GM18951 (cell line): ENCODE data around the gene TECPR1.

Source experiments
- POLR2A ChIP-seq: IDR thresholded peaks from 4 replicates; pipeline ENCODE4 v1.6.1; 2011; ENCODE audit warnings: mild to moderate bottlenecking; ENCODE audit not compliant: insufficient read length, insufficient read depth; ENCODE audit errors: extremely low read depth
- in situ Hi-C: fragments of 300-500 bp; cut with MboI; formaldehyde crosslinking; loops from one replicate; pipeline ENCODE4 v1.12.0; 2022; ENCODE audit warnings: low sequenced_read_pairs, mixed read lengths, inconsistent platforms; ENCODE audit not compliant: unreplicated experiment

Gene TECPR1

DNA sequence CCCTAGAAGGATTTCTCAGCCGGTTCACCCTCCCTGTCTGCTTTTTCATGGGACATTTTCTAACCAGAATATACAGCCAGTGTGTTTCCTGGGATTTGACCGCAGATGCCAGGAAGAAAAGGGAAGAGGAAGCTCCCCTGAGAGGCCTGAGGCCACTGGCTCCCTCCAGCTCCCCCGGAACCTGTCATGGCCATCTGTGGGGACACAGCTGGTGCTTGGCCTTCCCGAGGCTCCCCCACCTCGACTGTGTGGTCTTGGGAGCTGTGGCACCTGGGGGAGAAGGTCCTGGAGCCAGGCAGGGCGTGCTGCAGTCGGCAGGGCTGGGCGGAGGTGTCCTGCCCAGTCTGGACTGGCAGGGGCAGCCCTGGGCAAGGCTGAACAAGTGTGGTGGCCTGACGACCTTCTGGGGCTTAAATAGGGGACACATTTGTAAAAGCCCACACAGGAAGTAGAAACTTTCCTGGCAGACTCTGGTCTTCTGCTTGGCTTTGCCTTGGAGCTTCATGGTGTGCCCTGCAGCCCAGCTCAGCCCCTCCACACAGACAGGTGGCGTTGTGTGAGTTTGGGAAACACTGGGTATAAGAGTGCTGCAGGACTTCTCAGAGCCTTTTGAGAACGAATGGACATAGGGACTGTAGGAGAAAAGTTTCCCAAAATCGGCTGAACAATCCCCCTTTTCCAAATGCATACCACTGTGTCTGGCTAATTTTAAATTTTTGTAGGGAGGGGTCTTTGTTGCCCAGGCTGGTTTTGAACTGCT is 36.2 kb upstream of the TECPR1 start:
- in situ Hi-C loops, result no loop called here
- TF ChIP-seq POLR2A, result no peak

DNA sequence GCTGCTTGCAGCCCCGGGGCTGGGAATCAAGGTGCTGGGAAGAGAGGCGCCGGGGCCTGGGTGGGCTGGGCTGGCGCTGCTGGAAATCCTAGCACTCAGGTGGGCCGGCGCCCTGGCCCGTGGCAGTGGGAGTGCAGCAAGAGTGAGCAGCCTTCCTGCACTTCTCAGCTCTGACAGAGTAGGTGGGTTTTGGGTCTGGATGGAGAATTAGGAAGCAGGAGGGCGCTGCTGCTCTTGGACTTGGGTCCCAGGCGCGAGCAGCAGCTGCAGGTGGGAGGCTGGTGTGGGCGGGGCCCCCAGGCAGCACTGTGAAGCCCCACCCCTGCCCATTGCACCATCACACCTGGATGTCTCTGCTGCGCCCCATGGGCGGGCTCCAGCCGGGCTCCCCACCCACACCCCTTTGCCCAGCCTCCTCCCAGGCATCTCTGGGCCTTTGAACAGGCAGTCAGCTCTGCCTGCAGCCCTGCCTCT is 35.5 kb upstream of the TECPR1 start:
- in situ Hi-C loops, result no loop called here

DNA sequence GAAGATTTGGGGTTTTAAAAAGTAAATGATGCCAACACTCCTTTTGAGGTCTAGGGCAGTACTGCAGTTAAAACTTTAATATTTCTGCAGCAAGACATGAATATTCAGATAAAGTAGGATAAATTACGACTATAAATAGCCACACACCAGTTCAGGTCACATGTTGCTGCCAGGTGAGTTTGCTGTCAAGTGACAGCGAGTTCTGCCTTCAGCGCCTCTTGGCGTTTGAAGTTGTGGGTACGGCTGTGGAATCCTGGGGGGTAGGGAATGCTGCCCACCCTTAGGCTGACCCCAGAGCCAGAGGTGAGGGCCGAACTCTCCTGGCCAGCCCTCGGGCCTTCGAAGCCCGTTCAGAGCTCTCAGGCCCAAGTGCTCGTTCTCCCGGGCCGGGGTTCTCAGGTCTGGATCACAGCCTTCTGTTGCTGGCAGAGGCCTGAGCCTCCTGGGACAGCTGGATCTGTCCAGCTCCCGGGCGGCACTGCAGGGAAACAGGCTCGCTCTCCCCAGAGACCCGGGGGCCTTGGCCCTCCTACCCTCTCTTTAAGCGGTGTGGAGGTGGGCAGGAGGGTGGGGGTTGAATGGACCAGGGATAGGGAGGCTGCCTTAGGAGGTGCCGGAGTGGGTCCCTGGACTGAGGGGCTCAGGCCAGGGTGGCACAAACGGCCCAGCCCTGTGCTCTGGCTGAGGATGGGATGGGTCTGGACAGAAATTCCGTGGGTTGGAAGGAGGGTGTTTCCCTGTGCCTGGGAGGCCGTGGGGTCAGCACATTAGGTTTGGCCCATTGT is 34.9 kb upstream of the TECPR1 start:
- in situ Hi-C loops, result no loop called here
- no peak for TF ChIP-seq POLR2A

More for the DNA sequence above, 35.5 kb upstream of the TECPR1 start:
- no peak for TF ChIP-seq POLR2A

DNA sequence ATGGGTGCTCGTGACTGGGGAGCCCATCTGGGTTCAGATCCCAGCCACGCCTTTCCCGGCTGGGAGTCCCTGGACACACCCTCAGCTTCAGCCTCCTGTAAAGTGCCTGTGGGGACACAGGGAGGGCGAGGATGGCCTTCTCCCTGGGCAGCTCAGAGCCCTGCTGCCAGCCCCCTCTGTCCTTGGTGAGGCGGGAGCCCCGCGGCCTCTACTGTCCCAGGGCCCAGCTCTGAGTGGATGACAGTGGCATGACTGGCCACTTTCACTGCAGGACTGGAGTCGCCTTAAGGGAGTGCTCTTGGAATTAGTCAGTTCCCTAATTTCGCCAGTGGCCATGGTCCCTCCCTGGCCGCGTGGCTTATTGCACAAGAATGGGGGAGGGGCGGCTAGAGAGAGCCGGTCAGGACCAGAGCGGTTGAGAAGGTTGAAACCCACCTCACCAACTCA is 34.1 kb upstream of the TECPR1 start:
- in situ Hi-C loops, result no loop called here
- no peak for TF ChIP-seq POLR2A

DNA sequence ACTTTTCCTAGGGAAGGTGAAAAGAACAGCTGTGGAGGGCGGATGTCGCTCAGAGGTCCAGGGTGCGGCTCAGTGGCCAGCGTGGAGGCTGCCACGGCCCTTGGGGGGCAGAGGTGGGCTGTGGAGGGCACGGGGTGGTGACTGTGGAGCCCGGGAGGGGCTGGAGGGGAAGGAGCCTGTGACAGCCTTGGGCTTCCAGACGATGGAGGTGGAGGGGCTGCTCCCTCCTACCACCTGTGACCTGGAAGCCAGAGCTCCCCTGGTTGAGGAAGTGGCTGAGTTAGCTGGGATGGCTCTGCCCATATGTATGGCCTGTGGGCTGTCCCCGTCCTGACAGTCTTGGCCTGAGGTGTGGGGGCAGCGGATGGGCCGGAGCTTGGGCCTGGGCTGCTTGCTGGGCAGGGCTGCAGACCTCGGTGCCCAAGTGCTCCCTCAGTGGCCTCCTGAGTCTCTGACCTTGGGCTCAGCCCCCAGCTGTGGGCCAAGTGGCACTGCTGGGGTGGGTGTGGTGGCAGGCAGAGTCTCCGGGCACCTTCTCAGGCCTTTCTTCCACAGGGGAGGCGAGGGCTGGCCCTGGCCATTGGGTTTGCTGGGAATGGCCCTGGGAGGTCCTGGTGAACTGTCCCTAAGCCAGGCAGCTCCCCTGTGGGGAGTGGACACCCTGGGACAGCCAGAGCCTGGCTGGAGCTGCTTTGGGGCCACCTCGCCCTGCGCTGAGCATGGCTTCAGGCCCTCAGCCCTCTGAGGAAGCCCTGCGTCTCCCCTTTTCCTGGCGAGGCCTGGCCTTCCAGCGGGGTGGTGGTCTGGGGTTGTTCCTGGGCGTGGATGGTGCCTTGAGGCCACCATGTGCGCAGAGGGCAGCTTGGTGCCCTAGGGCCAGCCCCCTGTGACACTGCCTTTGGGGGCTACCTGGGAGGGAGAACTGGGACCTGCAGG is 33.4 kb upstream of the TECPR1 start:
- in situ Hi-C loops, result no loop called here

DNA sequence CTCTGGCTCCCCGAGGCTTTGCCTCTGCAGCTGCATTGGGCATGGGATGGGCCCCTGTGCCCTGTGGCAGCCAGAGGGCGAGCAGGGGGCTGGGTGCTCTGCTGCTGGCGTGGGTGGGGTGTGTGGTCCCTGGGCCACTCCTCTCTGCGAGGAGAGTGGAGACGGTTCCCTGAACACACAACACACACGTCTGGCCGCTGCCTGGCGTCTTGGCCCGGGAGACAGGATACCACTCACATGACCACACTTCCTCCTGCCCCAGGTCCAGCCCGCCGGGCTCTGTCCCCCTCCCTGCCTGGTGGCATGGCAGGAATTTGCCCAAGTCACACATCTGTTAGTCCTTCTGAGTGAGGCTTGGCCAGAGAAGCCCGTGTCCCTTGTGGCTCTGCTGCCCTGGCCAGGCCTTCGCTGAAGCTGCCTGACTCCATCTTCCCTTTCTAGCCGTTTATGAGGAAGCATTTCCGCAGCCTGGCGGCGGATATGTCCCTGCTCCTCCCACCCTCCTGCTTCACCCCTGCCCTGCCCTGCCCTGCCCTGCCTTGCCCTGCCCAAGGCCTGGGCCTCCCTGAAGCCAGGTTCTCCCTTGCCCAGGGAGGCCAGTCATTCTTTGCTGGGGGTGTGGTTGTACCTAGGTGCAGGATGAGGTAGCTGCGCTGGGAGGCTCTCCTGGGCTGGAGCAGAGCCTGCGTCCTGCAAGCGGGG is 32.5 kb upstream of the TECPR1 start:
- in situ Hi-C loops, result no loop called here
- no peak for TF ChIP-seq POLR2A

More for the DNA sequence above, 33.4 kb upstream of the TECPR1 start:
- TF ChIP-seq POLR2A, result no peak

DNA sequence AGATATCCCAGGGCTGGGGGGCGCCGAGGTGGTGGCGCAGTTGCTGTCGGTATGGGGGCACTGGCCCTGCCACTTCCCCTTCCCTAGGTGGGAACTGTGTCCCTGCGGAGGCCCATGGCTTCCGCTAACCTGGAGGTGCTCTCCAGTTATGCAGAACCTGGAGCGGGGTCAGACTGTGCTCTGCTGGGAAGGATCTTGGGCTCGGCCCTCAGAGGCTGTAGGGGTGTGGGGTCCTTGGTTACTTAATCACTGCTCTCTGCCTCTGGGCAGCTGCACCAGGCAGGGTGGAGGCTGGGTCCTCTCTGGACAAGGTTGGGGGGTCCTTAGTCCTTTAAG is 31.8 kb upstream of the TECPR1 start:
- in situ Hi-C loops, result no loop called here
- TF ChIP-seq POLR2A, result no peak

DNA sequence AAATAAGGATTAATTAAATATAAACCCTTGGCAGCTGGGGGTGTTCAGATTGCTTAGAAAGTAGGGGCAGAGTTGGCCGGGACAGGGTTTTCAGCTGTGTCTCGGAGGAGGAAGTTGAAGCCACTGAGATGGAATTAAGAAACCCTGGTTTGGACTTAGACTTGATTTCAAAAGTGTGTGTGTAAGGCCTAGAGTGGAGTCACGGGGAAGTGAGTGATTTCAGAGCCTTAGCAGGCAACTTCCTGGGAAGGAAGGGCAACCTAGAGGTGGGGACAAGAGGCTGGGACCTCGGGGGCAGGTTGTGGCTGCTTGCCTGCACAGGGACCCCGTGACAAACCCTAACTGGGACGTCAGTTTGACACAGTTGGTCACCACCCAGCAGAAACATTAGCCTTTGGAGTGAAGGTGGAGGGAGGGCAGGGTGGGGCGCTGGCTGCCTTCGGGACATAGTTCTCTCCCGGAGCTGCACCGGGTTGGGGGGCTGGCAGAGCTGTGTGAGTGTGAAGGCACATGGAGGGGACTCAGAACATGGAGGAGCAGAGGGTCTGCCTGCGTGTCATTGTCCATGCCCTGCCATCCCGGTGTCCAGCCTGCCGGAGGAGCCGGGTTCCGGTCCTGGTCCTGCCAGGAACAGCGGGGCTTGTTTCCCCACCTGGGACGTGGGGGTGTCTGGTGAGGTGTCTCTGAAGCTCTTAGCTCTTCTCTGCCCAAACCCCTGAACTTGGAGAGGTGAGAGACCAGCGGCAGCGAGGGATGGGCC is 31.3 kb upstream of the TECPR1 start:
- in situ Hi-C loops, result no loop called here
- no peak for TF ChIP-seq POLR2A

DNA sequence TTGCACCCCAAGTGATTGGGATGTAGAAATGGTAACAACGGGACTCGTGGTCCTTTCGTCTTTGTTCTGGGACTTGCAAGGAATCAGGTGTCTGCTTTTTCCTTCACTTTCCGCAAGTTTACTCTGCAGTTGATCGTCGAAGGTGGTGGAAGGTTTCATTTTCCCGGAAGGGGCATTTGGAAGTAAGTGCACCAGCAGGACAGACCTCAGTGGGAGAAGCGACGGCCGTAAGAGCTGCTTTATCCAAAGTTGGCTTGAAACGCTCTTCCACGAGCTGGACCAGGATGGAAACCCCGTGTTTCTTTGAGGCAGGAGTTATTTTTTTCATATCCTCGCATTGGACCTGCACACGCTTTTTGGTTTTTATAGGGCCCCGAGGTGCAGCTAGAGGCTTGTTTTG is 30.7 kb upstream of the TECPR1 start:
- no peak for TF ChIP-seq POLR2A
- in situ Hi-C loops, result no loop called here

DNA sequence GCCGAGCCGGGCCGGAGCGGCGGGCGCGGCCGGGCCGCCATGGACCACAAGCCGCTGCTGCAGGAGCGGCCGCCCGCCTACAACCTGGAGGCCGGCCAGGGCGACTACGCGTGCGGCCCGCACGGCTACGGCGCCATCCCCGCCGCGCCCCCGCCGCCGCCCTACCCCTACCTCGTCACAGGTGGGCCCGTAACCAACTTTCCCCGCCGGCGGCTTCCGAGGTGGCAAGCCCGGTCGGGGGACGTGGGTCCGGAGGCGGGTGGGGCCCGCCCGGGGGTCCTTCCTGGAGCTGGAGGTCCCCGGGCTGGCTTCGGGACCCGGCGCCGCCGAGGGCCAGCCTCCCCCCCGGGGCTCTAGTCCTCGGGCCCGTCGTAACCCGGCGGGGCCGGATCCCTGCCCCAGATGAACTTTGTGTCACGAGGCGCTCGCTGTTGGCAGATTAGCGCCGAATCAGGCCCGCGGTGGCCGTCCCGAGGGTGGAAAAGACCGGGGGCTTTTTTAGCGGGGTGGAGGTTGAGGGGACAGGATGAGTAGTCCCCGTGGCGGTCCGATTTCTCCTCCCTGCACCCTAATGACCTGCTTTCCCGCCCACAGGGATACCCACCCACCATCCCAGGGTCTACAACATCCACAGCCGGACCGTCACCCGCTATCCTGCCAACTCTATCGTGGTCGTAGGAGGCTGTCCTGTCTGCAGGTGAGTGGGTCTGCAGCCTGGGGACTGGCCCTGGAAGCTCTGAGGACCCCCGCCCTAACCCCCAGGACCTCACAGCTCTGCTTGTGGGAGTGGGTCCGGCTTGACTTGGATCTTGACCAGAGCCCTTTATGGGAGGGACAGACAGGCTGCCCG is 29.9 kb upstream of the TECPR1 start:
- peak; percentile 50 for TF ChIP-seq POLR2A
- in situ Hi-C loops, result no loop called here
